ENCODE data around the gene LIMS2.

DNA sequence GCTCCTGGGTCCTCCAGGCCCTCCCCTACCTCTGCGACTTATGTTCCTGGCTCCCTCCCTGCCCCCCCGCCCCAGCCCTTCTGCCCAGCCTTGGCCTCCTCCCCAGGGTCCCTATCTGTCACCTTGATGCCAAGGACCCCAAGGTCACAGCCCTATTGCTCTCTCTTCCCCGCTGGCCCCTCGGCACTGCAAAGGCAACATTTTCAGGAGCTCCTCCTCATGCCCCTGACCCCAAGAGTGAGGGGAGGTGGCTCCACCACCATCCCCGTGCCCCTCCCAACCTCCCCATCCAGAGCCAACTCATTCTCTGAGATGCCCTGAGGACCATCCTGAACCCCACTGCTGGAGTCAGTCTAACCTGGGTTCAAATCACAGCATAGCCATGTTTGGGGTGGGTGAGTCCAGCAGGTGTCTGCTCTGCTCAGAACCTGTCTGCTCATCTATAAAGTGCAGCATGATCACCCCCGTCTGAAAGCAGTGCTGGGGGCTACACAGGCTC, 11.7 kb downstream of the LIMS2 start:
- TF ChIP-seq, protein P1, sequence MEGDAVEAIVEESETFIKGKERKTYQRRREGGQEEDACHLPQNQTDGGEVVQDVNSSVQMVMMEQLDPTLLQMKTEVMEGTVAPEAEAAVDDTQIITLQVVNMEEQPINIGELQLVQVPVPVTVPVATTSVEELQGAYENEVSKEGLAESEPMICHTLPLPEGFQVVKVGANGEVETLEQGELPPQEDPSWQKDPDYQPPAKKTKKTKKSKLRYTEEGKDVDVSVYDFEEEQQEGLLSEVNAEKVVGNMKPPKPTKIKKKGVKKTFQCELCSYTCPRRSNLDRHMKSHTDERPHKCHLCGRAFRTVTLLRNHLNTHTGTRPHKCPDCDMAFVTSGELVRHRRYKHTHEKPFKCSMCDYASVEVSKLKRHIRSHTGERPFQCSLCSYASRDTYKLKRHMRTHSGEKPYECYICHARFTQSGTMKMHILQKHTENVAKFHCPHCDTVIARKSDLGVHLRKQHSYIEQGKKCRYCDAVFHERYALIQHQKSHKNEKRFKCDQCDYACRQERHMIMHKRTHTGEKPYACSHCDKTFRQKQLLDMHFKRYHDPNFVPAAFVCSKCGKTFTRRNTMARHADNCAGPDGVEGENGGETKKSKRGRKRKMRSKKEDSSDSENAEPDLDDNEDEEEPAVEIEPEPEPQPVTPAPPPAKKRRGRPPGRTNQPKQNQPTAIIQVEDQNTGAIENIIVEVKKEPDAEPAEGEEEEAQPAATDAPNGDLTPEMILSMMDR (IDR thresholded peaks at IDR 0.05; ENCODE audit: insufficient read depth, low read length, poor library complexity, severe bottlenecking): no peak
- no peak for TF ChIP-seq EZH2phosphoT487 (conservative IDR thresholded peaks at IDR 0.05; ENCODE audit: low read length)
